Smooth muscle cell (in vitro differentiated cells): ENCODE measurements around the gene XRRA1. TPM values are rescaled to one million over a fixed set of nuclear protein-coding genes. Genes with fewer than 3 reads are reported as not detected.

ENCODE experiments used
- DNase-seq: peaks from one replicate; lab custom pipeline; 2025; ENCODE audit not compliant: unreplicated experiment; lab: John Stamatoyannopoulos, UW
- H2AFZ ChIP-seq: fragments of 200-600 bp; sonication (generic); 2 replicates; pipeline ENCODE4 v1.6.0; 2016; ENCODE audit warnings: antibody characterized with exemption, low read depth, mild to moderate bottlenecking
- H3F3A ChIP-seq: fragments of 200-600 bp; sonication (generic); 2 replicates; pipeline ENCODE4 v1.6.0; 2017; ENCODE audit warnings: antibody characterized with exemption, low read depth
- H3K27ac ChIP-seq: fragments of 200-600 bp; sonication (generic); 2 replicates; pipeline ENCODE4 v1.5.1; 2016; ENCODE audit warnings: low read depth, mild to moderate bottlenecking
- H3K27me3 ChIP-seq: fragments of 200-600 bp; sonication (generic); 2 replicates; pipeline ENCODE4 v1.6.1; 2016; ENCODE audit warnings: low read depth, mild to moderate bottlenecking
- H3K36me3 ChIP-seq: fragments of 200-600 bp; sonication (generic); 2 replicates; pipeline ENCODE4 v1.5.1; 2016; ENCODE audit warnings: low read depth
- H3K4me1 ChIP-seq: fragments of 200-600 bp; sonication (generic); 2 replicates; pipeline ENCODE4 v1.5.1; 2016; ENCODE audit warnings: low read depth
- H3K4me2 ChIP-seq: fragments of 200-600 bp; sonication (generic); 2 replicates; pipeline ENCODE4 v1.6.0; 2016; ENCODE audit warnings: mild to moderate bottlenecking
- H3K4me3 ChIP-seq: fragments of 200-600 bp; sonication (generic); 2 replicates; pipeline ENCODE4 v1.5.1; 2016; ENCODE audit warnings: mild to moderate bottlenecking
- H3K79me2 ChIP-seq: fragments of 200-600 bp; sonication (generic); 2 replicates; pipeline ENCODE4 v1.6.0; 2016; ENCODE audit warnings: low read depth, mild to moderate bottlenecking
- H3K9ac ChIP-seq: fragments of 200-600 bp; sonication (generic); 2 replicates; pipeline ENCODE4 v1.6.0; 2016; ENCODE audit warnings: low read depth
- H3K9me3 ChIP-seq: fragments of 200-600 bp; sonication (generic); replicated peaks from 2 replicates; pipeline ENCODE4 v1.5.1; 2016; ENCODE audit warnings: low read depth
- H4K20me1 ChIP-seq: fragments of 200-600 bp; sonication (generic); 2 replicates; pipeline ENCODE4 v1.6.0; 2016; ENCODE audit warnings: low read depth
- CTCF ChIP-seq: fragments of 200-600 bp; sonication (generic); IDR thresholded peaks from 2 replicates; pipeline ENCODE4 v1.5.1; 2017; ENCODE audit warnings: borderline replicate concordance, mild to moderate bottlenecking, antibody characterized with exemption; ENCODE audit not compliant: insufficient read depth, poor library complexity, severe bottlenecking
- WGBS: methylation state at CpG from one replicate; pipeline ENCODE4 v1.1.7; 2016; ENCODE audit warnings: low lambda C conversion rate; 5-methylcytosine and 5-hydroxymethylcytosine counted together
- polyA plus RNA-seq: library from polyadenylated mRNA; unstranded; fragments of >200 nt; fragmentation: Nextera tagmentation; extraction: Ambion mirVana; gene quantifications from 2 replicates; pipeline ENCODE4 v1.2.1, GENCODE V29; 2016
- total RNA-seq: library from RNA; depleted of rRNA; stranded (reverse); fragments of >200 nt; gene quantifications from 2 replicates; pipeline ENCODE4 v1.2.3, GENCODE V29; 2014

XRRA1 gene
- total and polyA plus RNA-seq, 2 experiments from 2014 or later: 3.8 to 9.4 TPM

- H3K27ac ChIP-seq: no peak overlapping the region
- H3K9me3 ChIP-seq: no peaks in the 10 kb centered on the region
- H4K20me1 ChIP-seq: peaks cover 9% of the 10 kb centered on the region
- H3K36me3 ChIP-seq: peaks cover 5% of the 10 kb centered on the region
- no peaks in the 10 kb centered on the region for H3K4me1 ChIP-seq
- H3K4me2 ChIP-seq: no peak overlapping the region
- H3F3A ChIP-seq: no peaks in the 10 kb centered on the region
- TF ChIP-seq CTCF: no peak
- DNase-seq: no peak
- H3K4me3 ChIP-seq: no peak overlapping the region
- no peaks in the 10 kb centered on the region for H3K27me3 ChIP-seq
- WGBS: 100% methylated on average over 1 of the region's 1 CpG
- H3K9ac ChIP-seq: no peak overlapping the region
- H3K79me2 ChIP-seq: no peaks in the 10 kb centered on the region
- H2AFZ ChIP-seq: no peak overlapping the region
Observed at GRCh38 chr11:74981888-74982287, 33.0 kb upstream of the XRRA1 start.

GRCh38 chr11:74980634-74981033 is 31.7 kb upstream of the XRRA1 start:
- H3K9ac ChIP-seq: no peak overlapping the region
- H3K4me2 ChIP-seq: no peak overlapping the region
- H3K36me3 ChIP-seq: peaks cover 5% of the 10 kb centered on the region
- WGBS: 98% methylated on average over 2 of the region's 2 CpGs
- DNase-seq: no peak
- H3K27ac ChIP-seq: no peak overlapping the region
- H3K27me3 ChIP-seq: no peaks in the 10 kb centered on the region
- H2AFZ ChIP-seq: no peak overlapping the region
- peaks cover 16% of the 10 kb centered on the region for H4K20me1 ChIP-seq
- no peak for TF ChIP-seq CTCF
- H3F3A ChIP-seq: no peaks in the 10 kb centered on the region
- H3K79me2 ChIP-seq: no peaks in the 10 kb centered on the region
- H3K4me3 ChIP-seq: no peak overlapping the region
- H3K9me3 ChIP-seq: no peaks in the 10 kb centered on the region
- no peaks in the 10 kb centered on the region for H3K4me1 ChIP-seq

GRCh38 chr11:74978041-74978440 is 29.1 kb upstream of the XRRA1 start:
- over 99% methylated on average over 4 of the region's 4 CpGs for WGBS
- Histone ChIP-seq H3K9me3 (no peaks in the 10 kb centered on the region), H3K27ac (no peak overlapping the region)

More at GRCh38 chr11:74978041-74978440, 29.1 kb upstream of the XRRA1 start:
- no peak for TF ChIP-seq CTCF
- Histone ChIP-seq H3K27me3 (no peaks in the 10 kb centered on the region), H3K79me2 (no peaks in the 10 kb centered on the region), H3K9ac (no peak overlapping the region), H3K36me3 (peaks cover 11% of the 10 kb centered on the region), H3K4me2 (no peak overlapping the region), H3F3A (no peaks in the 10 kb centered on the region), H4K20me1 (peaks cover 40% of the 10 kb centered on the region), H3K4me3 (no peak overlapping the region), H2AFZ (no peak overlapping the region), H3K4me1 (no peaks in the 10 kb centered on the region)
- DNase-seq: no peak
